ENCODE results near the gene CPED1. TPM values are rescaled to one million over a fixed set of nuclear protein-coding genes. Genes with fewer than 3 reads are reported as not detected.

CPED1 gene
- total and polyA plus RNA-seq, 7 donors, result 1.2 to 120 (median 79.6) TPM

GRCh38 chr7:121083138-121083789, 94.8 kb downstream of the CPED1 start:
- intact Hi-C loops (cut with DNase I), result loop anchor here (5.0 to 10.0 kb wide), 3 partner anchors 56 to 348 kb away; no protein-coding TSS in a partner anchor
- Histone ChIP-seq H3K4me1 (peaks cover 0 to 59% (median 40%) of the 10 kb centered on the region in 4 donors), H3K36me3 (no peaks in the 10 kb centered on the region), H3K27ac (peak overlapping the region; percentile 32 to 79 (median 60)), H3K27me3 (no peaks in the 10 kb centered on the region), H3K4me3 (no peak overlapping the region), H3K9me3 (no peaks in the 10 kb centered on the region)
- no peak for DNase-seq
- 86% methylated on average over 4 of the region's 4 CpGs for WGBS, 2 donors
- no peak for TF ChIP-seq POLR2AphosphoS5 (IDR thresholded peaks at IDR 0.05)
- TF ChIP-seq CTCF (IDR thresholded peaks at IDR 0.05), result no peak
- no peak for TF ChIP-seq POLR2A (IDR thresholded peaks at IDR 0.05)
- TF ChIP-seq EP300 (IDR thresholded peaks at IDR 0.05), result no peak

DNA sequence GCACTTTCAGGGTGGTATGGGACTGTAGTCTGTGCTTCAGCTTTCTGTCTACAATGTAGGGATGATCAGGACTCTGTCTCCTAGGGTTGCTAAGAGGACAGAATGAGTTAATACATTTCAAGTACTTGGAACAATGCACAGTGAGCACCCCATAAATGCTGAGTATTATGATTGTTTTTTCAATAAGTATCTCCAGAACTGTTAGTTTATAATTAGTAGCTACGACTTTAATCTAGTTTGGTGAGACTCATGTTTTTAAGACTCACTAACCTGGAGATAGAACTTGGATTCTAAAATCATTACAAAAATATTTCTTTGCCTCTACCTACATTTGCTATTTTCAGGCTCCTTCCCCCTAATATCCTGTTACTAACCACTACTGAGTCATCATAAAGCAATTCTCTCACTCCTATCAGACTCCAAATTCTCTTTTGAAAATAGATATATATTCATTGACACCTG, 95.3 kb downstream of the CPED1 start:
- Histone ChIP-seq H3K4me1 (peaks cover 0 to 59% (median 40%) of the 10 kb centered on the region in 4 donors), H3K36me3 (no peaks in the 10 kb centered on the region), H3K4me3 (no peak overlapping the region), H3K9me3 (no peaks in the 10 kb centered on the region), H3K27ac (peak overlapping the region; percentile 75 to 79 (median 78)), H3K27me3 (no peaks in the 10 kb centered on the region)
- DNase-seq, result no peak
- intact Hi-C loops (cut with DNase I), result loop anchor here (5.0 to 10.0 kb wide), 3 partner anchors 57 to 349 kb away; no protein-coding TSS in a partner anchor
- no peak for TF ChIP-seq EP300 (IDR thresholded peaks at IDR 0.05)
- no peak for TF ChIP-seq POLR2AphosphoS5 (IDR thresholded peaks at IDR 0.05)
- no peak for TF ChIP-seq CTCF (IDR thresholded peaks at IDR 0.05)
- TF ChIP-seq POLR2A (IDR thresholded peaks at IDR 0.05), result no peak
- WGBS, 2 donors, result 66 to 77% methylated on average over 1 of the region's 1 CpG

GRCh38 chr7:121084256-121084655, 95.7 kb downstream of the CPED1 start:
- Histone ChIP-seq H3K27me3 (no peaks in the 10 kb centered on the region), H3K36me3 (no peaks in the 10 kb centered on the region), H3K9me3 (no peaks in the 10 kb centered on the region), H3K4me3 (no peak overlapping the region), H3K27ac (peak overlapping the region; percentile 75 to 79 (median 78)), H3K4me1 (peaks cover 0 to 59% (median 40%) of the 10 kb centered on the region in 4 donors)
- WGBS, 2 donors, result 16 to 43% methylated on average over 2 of the region's 2 CpGs
- intact Hi-C loops (cut with DNase I), result loop anchor here (5.0 to 10.0 kb wide), 3 partner anchors 57 to 349 kb away; no protein-coding TSS in a partner anchor
- TF ChIP-seq CTCF (IDR thresholded peaks at IDR 0.05), result no peak
- no peak for TF ChIP-seq EP300 (IDR thresholded peaks at IDR 0.05)
- TF ChIP-seq POLR2AphosphoS5 (IDR thresholded peaks at IDR 0.05), result no peak
- TF ChIP-seq POLR2A (IDR thresholded peaks at IDR 0.05), result no peak
- DNase-seq, result no peak

- Histone ChIP-seq H3K4me3 (peak overlapping the region in 1 of 4 donors; percentile 1), H3K27me3 (no peaks in the 10 kb centered on the region), H3K27ac (peak overlapping the region; percentile 75 to 79 (median 78)), H3K4me1 (peaks cover 0 to 59% (median 40%) of the 10 kb centered on the region in 4 donors), H3K36me3 (no peaks in the 10 kb centered on the region), H3K9me3 (no peaks in the 10 kb centered on the region)
- DNase-seq, result no peak
- 76 to 83% methylated on average over 5 of the region's 5 CpGs for WGBS, 2 donors
- TF ChIP-seq POLR2AphosphoS5 (IDR thresholded peaks at IDR 0.05), result no peak
- no peak for TF ChIP-seq EP300 (IDR thresholded peaks at IDR 0.05)
- no peak for TF ChIP-seq POLR2A (IDR thresholded peaks at IDR 0.05)
- no peak for TF ChIP-seq CTCF (IDR thresholded peaks at IDR 0.05)
- intact Hi-C loops (cut with DNase I), result loop anchor here (5.0 to 10.0 kb wide), 3 partner anchors 58 to 350 kb away; no protein-coding TSS in a partner anchor
Observed at GRCh38 chr7:121084748-121085336, 96.3 kb downstream of the CPED1 start.
